Endothelial cell (in vitro differentiated cells): Measurements from ENCODE around the gene PISD. TPM values are rescaled to one million over a fixed set of nuclear protein-coding genes. Genes with fewer than 3 reads are reported as not detected.
"Not testable (repeated sequence)": the region's sequence is repeated elsewhere in the genome, so short reads cannot be mapped to it uniquely, and the experiment has no call there.

ENCODE experiments used
- DNase-seq: peaks from one replicate; pipeline ENCODE4 v3.0.0; 2021; ENCODE audit warnings: low spot score
- H3K27ac Mint-ChIP-seq: one replicate; pipeline ENCODE4 v1.8.0; 2021; ENCODE audit warnings: mixed read lengths, inconsistent platforms; ENCODE audit not compliant: unreplicated experiment
- H3K27me3 Mint-ChIP-seq: one replicate; pipeline ENCODE4 v1.8.0; 2021; ENCODE audit warnings: mild to moderate bottlenecking, moderate library complexity, mixed read lengths, inconsistent platforms; ENCODE audit not compliant: unreplicated experiment
- H3K36me3 Mint-ChIP-seq: one replicate; pipeline ENCODE4 v1.8.0; 2021; ENCODE audit warnings: mild to moderate bottlenecking, low read depth, mixed read lengths, inconsistent platforms; ENCODE audit not compliant: unreplicated experiment
- H3K4me1 Mint-ChIP-seq: one replicate; pipeline ENCODE4 v1.8.0; 2021; ENCODE audit warnings: mild to moderate bottlenecking, mixed read lengths, inconsistent platforms; ENCODE audit not compliant: unreplicated experiment
- H3K4me3 Mint-ChIP-seq: one replicate; pipeline ENCODE4 v1.8.0; 2021; ENCODE audit warnings: mild to moderate bottlenecking, mixed read lengths, inconsistent platforms; ENCODE audit not compliant: unreplicated experiment
- H3K9me3 Mint-ChIP-seq: one replicate; pipeline ENCODE4 v1.8.0; 2021; ENCODE audit warnings: mixed read lengths, inconsistent platforms; ENCODE audit not compliant: unreplicated experiment
- CTCF ChIP-seq: fragments of 200-600 bp; sonication (generic); IDR thresholded peaks from one replicate; pipeline ENCODE4 v1.5.0; 2021; ENCODE audit warnings: antibody characterized with exemption; ENCODE audit not compliant: unreplicated experiment
- total RNA-seq: library from RNA; stranded (reverse); fragmentation: NEBNext Ultra II Directional; extraction: Animal tissue kit (Norgen Biotek cat#: 25700); gene quantifications from one replicate; pipeline ENCODE4 v1.2.1, GENCODE V29; 2021; ENCODE audit not compliant: unreplicated experiment

The PISD gene
- total RNA-seq, 1 donor from 2014 or later, result 53.0 TPM

GRCh38 chr22:31602259-31602952 is 59.6 kb downstream of the PISD start:
- Mint-ChIP-seq H3K36me3 (peaks cover 13% of the 10 kb centered on the region), H3K27me3 (no peaks in the 10 kb centered on the region), H3K9me3 (no peaks in the 10 kb centered on the region), H3K27ac (no peak overlapping the region), H3K4me1 (peaks cover 6% of the 10 kb centered on the region), H3K4me3 (no peak overlapping the region)
- DNase-seq, result no peak
- no peak for TF ChIP-seq CTCF

GRCh38 chr22:31595271-31595670 is 66.7 kb downstream of the PISD start:
- Mint-ChIP-seq H3K9me3 (no peaks in the 10 kb centered on the region), H3K27me3 (peaks cover 2% of the 10 kb centered on the region), H3K36me3 (peaks cover 5% of the 10 kb centered on the region), H3K4me1 (no peaks in the 10 kb centered on the region), H3K4me3 (no peak overlapping the region), H3K27ac (no peak overlapping the region)
- no peak for TF ChIP-seq CTCF
- no peak for DNase-seq

GRCh38 chr22:31590161-31590560 is 71.9 kb downstream of the PISD start:
- H3K27me3 Mint-ChIP-seq, H3K9me3 Mint-ChIP-seq, H3K4me1 Mint-ChIP-seq, DNase-seq, H3K4me3 Mint-ChIP-seq, H3K27ac Mint-ChIP-seq: not testable (repeated sequence)
- peaks cover 12% of the 10 kb centered on the region for H3K36me3 Mint-ChIP-seq

GRCh38 chr22:31588970-31589675 is 72.9 kb downstream of the PISD start:
- Mint-ChIP-seq H3K4me3 (peak overlapping the region; percentile 19), H3K4me1 (peaks cover 8% of the 10 kb centered on the region), H3K36me3 (peaks cover 11% of the 10 kb centered on the region), H3K27ac (no peak overlapping the region), H3K9me3 (no peaks in the 10 kb centered on the region), H3K27me3 (peaks cover 1% of the 10 kb centered on the region)
- no peak for TF ChIP-seq CTCF
- no peak for DNase-seq

- H3K27ac Mint-ChIP-seq, result no peak overlapping the region
These were observed 75.7 kb downstream of the PISD start for GRCh38 chr22:31586137-31586920.

More at GRCh38 chr22:31586137-31586920, 75.7 kb downstream of the PISD start:
- Mint-ChIP-seq H3K36me3 (peaks cover 7% of the 10 kb centered on the region), H3K27me3 (no peaks in the 10 kb centered on the region), H3K9me3 (no peaks in the 10 kb centered on the region), H3K4me1 (peaks cover 8% of the 10 kb centered on the region), H3K4me3 (no peak overlapping the region)
- no peak for DNase-seq
- TF ChIP-seq CTCF, result no peak
